Activated B cell treated with CpG ODN at 0.5 μM for 24 hours (primary cell): ENCODE data around the gene NHERF2. TPM values are rescaled to one million over a fixed set of nuclear protein-coding genes. Genes with fewer than 3 reads are reported as not detected.

Experiments
- ATAC-seq: fragments of 200-7000 bp; cut with Tn5 transposase; one replicate; pipeline ENCODE4 v1.10.0; 2021; ENCODE audit warnings: low read depth, mild to moderate bottlenecking, moderate library complexity
- CTCF ChIA-PET: fragments of 350-600 bp; sonication (Branson Sonifier 250); formaldehyde crosslinking; loops from one replicate; lab custom pipeline; 2021; ENCODE audit warnings: antibody characterized with exemption; lab: Charles Lee
- POLR2A ChIA-PET: fragments of 350-600 bp; sonication (Branson Sonifier 250); formaldehyde crosslinking; loops from one replicate; lab custom pipeline; 2021; ENCODE audit warnings: antibody characterized with exemption; lab: Charles Lee
- DNase-seq: peaks from one replicate; pipeline ENCODE4 v3.0.0; 2022
- H3K27ac Mint-ChIP-seq: one replicate; pipeline ENCODE4 v1.8.0; 2020; ENCODE audit warnings: mixed read lengths
- H3K27me3 Mint-ChIP-seq: one replicate; pipeline ENCODE4 v1.8.0; 2021; ENCODE audit warnings: mixed read lengths
- H3K36me3 Mint-ChIP-seq: one replicate; pipeline ENCODE4 v1.8.0; 2021; ENCODE audit warnings: low read depth, mixed read lengths
- H3K4me1 Mint-ChIP-seq: one replicate; pipeline ENCODE4 v1.8.0; 2021; ENCODE audit warnings: mixed read lengths
- H3K4me3 Mint-ChIP-seq: one replicate; pipeline ENCODE4 v1.8.0; 2020; ENCODE audit warnings: mild to moderate bottlenecking, mixed read lengths
- H3K9me3 Mint-ChIP-seq: one replicate; pipeline ENCODE4 v1.8.0; 2020; ENCODE audit warnings: mixed read lengths
- CTCF ChIP-seq: fragments of 200-600 bp; IDR thresholded peaks from one replicate; pipeline ENCODE4 v1.8.0; 2022; ENCODE audit warnings: antibody characterized with exemption, mild to moderate bottlenecking
- intact Hi-C: fragments of 100-400 bp; cut with micrococcal nuclease; formaldehyde crosslinking; loops from one replicate; pipeline ENCODE4 v1.15.1; 2024
- total RNA-seq: library from RNA; stranded (reverse); gene quantifications from 2 replicates; pipeline ENCODE4 v1.2.3, GENCODE V29; 2022

The NHERF2 gene
- total RNA-seq, 1 donor from 2014 or later: 0.93 TPM

GRCh38 chr16:2086812-2087747 lies 60.4 kb downstream of the NHERF2 start:
- DNase-seq: no peak
- Mint-ChIP-seq H3K4me3 (no peak overlapping the region), H3K27ac (peak overlapping the region; percentile 53), H3K9me3 (no peaks in the 10 kb centered on the region), H3K36me3 (peaks cover 49% of the 10 kb centered on the region), H3K27me3 (no peaks in the 10 kb centered on the region), H3K4me1 (peaks cover 6% of the 10 kb centered on the region)
- peak; percentile 76 for ATAC-seq
- TF ChIP-seq CTCF: no peak
- POLR2A ChIA-PET: interaction anchor here (0.6 kb wide), 1 partner anchor 127 kb away, joined by 5 read pairs; no protein-coding TSS in a partner anchor
- intact Hi-C loops: no loop called here
- CTCF ChIA-PET: no interaction called here

- H3K4me1 Mint-ChIP-seq: peaks cover 6% of the 10 kb centered on the region
- no peaks in the 10 kb centered on the region for H3K9me3 Mint-ChIP-seq
- no peak for TF ChIP-seq CTCF
- DNase-seq (no peak), ATAC-seq (no peak)
- no peaks in the 10 kb centered on the region for H3K27me3 Mint-ChIP-seq
- peaks cover 47% of the 10 kb centered on the region for H3K36me3 Mint-ChIP-seq
- POLR2A ChIA-PET: no interaction called here
- H3K27ac Mint-ChIP-seq: no peak overlapping the region
- H3K4me3 Mint-ChIP-seq: no peak overlapping the region
- CTCF ChIA-PET: no interaction called here
- intact Hi-C loops: no loop called here
Observed at GRCh38 chr16:2087748-2088631, 61.3 kb downstream of the NHERF2 start.

Other genes starting within 250 kb of the NHERF2 start
- 36.4 and 40.3 TPM in 2 replicates for gene SPSB3, start 244.3 kb upstream of the NHERF2 start, total RNA-seq
- 53.7 and 54.2 TPM in 2 replicates for gene NUBP2, start 243.9 kb upstream of the NHERF2 start, total RNA-seq
- gene IGFALS, start 233.2 kb upstream of the NHERF2 start, total RNA-seq: not detected in 2 replicates
- gene HAGH, start 200.1 kb upstream of the NHERF2 start, total RNA-seq: 19.0 and 19.5 TPM in 2 replicates
- 10.2 and 10.4 TPM in 2 replicates for gene FAHD1, start 199.7 kb upstream of the NHERF2 start, total RNA-seq
- not detected in 2 replicates for gene MEIOB, start 154.7 kb upstream of the NHERF2 start, total RNA-seq
- gene HS3ST6, start 108.5 kb upstream of the NHERF2 start, total RNA-seq: not detected in 2 replicates
- gene MSRB1, start 83.7 kb upstream of the NHERF2 start, total RNA-seq: 14.7 and 16.6 TPM in 2 replicates
- not detected in 2 replicates for gene RPL3L, start 72.2 kb upstream of the NHERF2 start, total RNA-seq
- gene NDUFB10, start 67.4 kb upstream of the NHERF2 start, total RNA-seq: 77.4 and 92.5 TPM in 2 replicates
- 5,116 and 5,913 TPM in 2 replicates for gene RPS2, start 62.1 kb upstream of the NHERF2 start, total RNA-seq
- gene RNF151, start 60.0 kb upstream of the NHERF2 start, total RNA-seq: not detected in 2 replicates
- 41.8 and 44.2 TPM in 2 replicates for gene TBL3, start 54.8 kb upstream of the NHERF2 start, total RNA-seq
- gene NOXO1, start 45.4 kb upstream of the NHERF2 start, total RNA-seq: 0.37 and 0.73 TPM in 2 replicates
- 31.6 and 39.4 TPM in 2 replicates for gene GFER, start 42.7 kb upstream of the NHERF2 start, total RNA-seq
- gene SYNGR3, start 36.9 kb upstream of the NHERF2 start, total RNA-seq: 10.0 and 11.3 TPM in 2 replicates
- gene ZNF598, start 17.1 kb upstream of the NHERF2 start, total RNA-seq: 56.4 and 59.3 TPM in 2 replicates
- gene NPW, start 7.1 kb upstream of the NHERF2 start, total RNA-seq: 1.5 and 1.7 TPM in 2 replicates
- gene NTHL1, start 20.9 kb downstream of the NHERF2 start, total RNA-seq: 10.5 and 11.5 TPM in 2 replicates
- gene TSC2, start 21.1 kb downstream of the NHERF2 start, total RNA-seq: 130 and 139 TPM in 2 replicates
- 58.6 and 84.2 TPM in 2 replicates for gene PKD1, start 109.0 kb downstream of the NHERF2 start, total RNA-seq
- 0.61 TPM in 1 of 2 replicates, not detected in the other for gene RAB26, start 121.7 kb downstream of the NHERF2 start, total RNA-seq
- gene TRAF7, start 128.9 kb downstream of the NHERF2 start, total RNA-seq: 72.7 and 78.1 TPM in 2 replicates
- not detected in 2 replicates for gene CASKIN1, start 169.7 kb downstream of the NHERF2 start, total RNA-seq
- gene MLST8, start 178.6 kb downstream of the NHERF2 start, total RNA-seq: 35.7 and 38.7 TPM in 2 replicates
- gene BRICD5, start 184.0 kb downstream of the NHERF2 start, total RNA-seq: 4.9 and 5.1 TPM in 2 replicates
- gene PGP, start 187.9 kb downstream of the NHERF2 start, total RNA-seq: 9.9 and 10.4 TPM in 2 replicates
- gene E4F1, start 196.7 kb downstream of the NHERF2 start, total RNA-seq: 29.9 and 31.3 TPM in 2 replicates
- gene DNASE1L2, start 209.5 kb downstream of the NHERF2 start, total RNA-seq: 1.2 and 1.3 TPM in 2 replicates
- 38.1 and 43.0 TPM in 2 replicates for gene ECI1, start 224.7 kb downstream of the NHERF2 start, total RNA-seq
- gene RNPS1, start 241.2 kb downstream of the NHERF2 start, total RNA-seq: 228 and 232 TPM in 2 replicates